Stimulated activated memory B cell treated with anti-CD40 and anti-IgM and Interleukin-4, amounts not matched to agents 10 μg/mL and 1 μg/mL and 100 μg/mL, for 72 hours (primary cell): ENCODE measurements around the gene KPNA6.
"Not testable (repeated sequence)": the region's sequence is repeated elsewhere in the genome, so short reads cannot be mapped to it uniquely, and the experiment has no call there.

Experiments used
- ATAC-seq: fragments of 150-1000 bp; cut with Tn5 transposase; 2 replicates; pipeline ENCODE4 v1.10.0; 2021
- H3K27ac Mint-ChIP-seq: one replicate; pipeline ENCODE4 v1.8.0; 2022; ENCODE audit warnings: mild to moderate bottlenecking, mixed read lengths
- H3K27me3 Mint-ChIP-seq: one replicate; pipeline ENCODE4 v1.8.0; 2022; ENCODE audit warnings: mixed read lengths
- H3K36me3 Mint-ChIP-seq: one replicate; pipeline ENCODE4 v1.8.0; 2022; ENCODE audit warnings: mixed read lengths
- H3K4me1 Mint-ChIP-seq: one replicate; pipeline ENCODE4 v1.8.0; 2022; ENCODE audit warnings: mixed read lengths
- H3K4me3 Mint-ChIP-seq: one replicate; pipeline ENCODE4 v1.8.0; 2022; ENCODE audit warnings: mild to moderate bottlenecking, moderate library complexity, mixed read lengths
- H3K9me3 Mint-ChIP-seq: one replicate; pipeline ENCODE4 v1.8.0; 2022; ENCODE audit warnings: mixed read lengths

Gene KPNA6

DNA sequence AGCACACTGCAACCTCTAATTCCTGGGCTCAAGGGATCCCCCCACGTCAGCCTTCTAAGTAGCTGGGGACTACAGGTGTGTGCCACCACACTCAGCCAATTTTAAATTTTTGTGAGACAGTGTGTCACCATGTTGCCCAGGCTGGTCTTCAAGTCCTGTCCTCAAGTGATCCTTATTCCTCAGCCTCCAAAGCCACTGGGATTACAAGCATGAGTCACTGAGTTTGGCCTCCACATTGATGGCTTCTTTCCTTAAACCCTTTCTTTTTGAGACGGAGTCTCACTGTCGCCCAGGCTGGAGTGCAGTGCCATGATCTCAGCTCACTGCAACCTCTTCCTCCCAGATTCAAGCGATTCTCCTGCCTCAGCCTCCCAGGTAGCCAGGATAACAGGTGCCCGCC is 7.6 kb downstream of the KPNA6 start:
- no peak overlapping the region for H3K27ac Mint-ChIP-seq
- no peaks in the 10 kb centered on the region for H3K9me3 Mint-ChIP-seq
- H3K36me3 Mint-ChIP-seq: no peaks in the 10 kb centered on the region
- ATAC-seq: no peak
- H3K27me3 Mint-ChIP-seq: no peaks in the 10 kb centered on the region
- H3K4me3 Mint-ChIP-seq: no peak overlapping the region
- peaks cover 26% of the 10 kb centered on the region for H3K4me1 Mint-ChIP-seq

DNA sequence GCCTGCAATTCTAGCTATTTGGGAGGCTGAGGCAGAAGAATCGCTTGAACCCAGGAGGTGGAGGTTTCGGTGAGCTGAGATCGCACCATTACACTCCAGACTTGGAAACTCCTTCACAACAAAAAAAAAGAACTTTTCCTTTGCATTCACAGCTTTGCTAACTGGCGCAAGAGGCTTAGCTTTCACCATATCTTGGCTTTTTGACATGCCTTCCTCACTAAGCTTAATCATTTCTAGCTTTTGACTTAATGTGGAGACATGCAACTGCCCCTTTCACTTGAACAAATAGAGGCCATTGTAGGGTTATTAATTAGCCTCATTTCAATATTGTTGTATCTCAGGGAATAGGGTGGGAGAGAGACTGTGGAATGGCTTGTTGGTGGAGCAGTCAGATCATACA is 8.7 kb downstream of the KPNA6 start:
- no peaks in the 10 kb centered on the region for H3K9me3 Mint-ChIP-seq
- H3K36me3 Mint-ChIP-seq: peaks cover 6% of the 10 kb centered on the region
- no peak overlapping the region for H3K27ac Mint-ChIP-seq
- no peaks in the 10 kb centered on the region for H3K27me3 Mint-ChIP-seq
- H3K4me1 Mint-ChIP-seq: peaks cover 26% of the 10 kb centered on the region
- ATAC-seq: no peak
- no peak overlapping the region for H3K4me3 Mint-ChIP-seq

DNA sequence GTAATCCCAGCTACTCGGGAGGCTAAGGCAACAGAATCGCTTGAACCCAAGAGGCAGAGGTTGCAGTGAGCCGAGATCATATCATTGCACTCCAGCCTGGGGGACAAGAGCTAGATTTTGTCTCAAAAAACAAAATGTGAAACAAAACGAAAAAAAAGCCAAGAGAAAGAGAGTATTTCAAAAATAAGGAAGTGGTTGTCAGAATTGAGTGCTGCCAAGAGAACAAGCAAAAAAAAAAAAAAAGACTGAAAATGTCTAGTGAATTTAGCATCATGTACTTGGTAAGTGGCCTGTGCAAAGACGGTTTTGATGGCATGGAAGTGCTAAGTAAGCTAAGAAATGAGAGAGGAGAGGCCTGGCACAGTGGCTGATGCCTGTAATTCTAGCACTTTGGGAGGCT is 14.3 kb downstream of the KPNA6 start:
- Mint-ChIP-seq H3K27me3 (no peaks in the 10 kb centered on the region), H3K36me3 (peaks cover 12% of the 10 kb centered on the region), H3K4me1 (peaks cover 47% of the 10 kb centered on the region), H3K4me3 (peak overlapping the region; percentile 27), H3K27ac (peak overlapping the region; percentile 67), H3K9me3 (no peaks in the 10 kb centered on the region)
- no peak for ATAC-seq

- ATAC-seq, H3K4me3 Mint-ChIP-seq, H3K9me3 Mint-ChIP-seq, H3K27me3 Mint-ChIP-seq, H3K27ac Mint-ChIP-seq: not testable (repeated sequence)
- peaks cover 52% of the 10 kb centered on the region for H3K4me1 Mint-ChIP-seq
- H3K36me3 Mint-ChIP-seq: peaks cover 12% of the 10 kb centered on the region
Observed at GRCh38 chr1:32123361-32123760, 15.5 kb downstream of the KPNA6 start.

DNA sequence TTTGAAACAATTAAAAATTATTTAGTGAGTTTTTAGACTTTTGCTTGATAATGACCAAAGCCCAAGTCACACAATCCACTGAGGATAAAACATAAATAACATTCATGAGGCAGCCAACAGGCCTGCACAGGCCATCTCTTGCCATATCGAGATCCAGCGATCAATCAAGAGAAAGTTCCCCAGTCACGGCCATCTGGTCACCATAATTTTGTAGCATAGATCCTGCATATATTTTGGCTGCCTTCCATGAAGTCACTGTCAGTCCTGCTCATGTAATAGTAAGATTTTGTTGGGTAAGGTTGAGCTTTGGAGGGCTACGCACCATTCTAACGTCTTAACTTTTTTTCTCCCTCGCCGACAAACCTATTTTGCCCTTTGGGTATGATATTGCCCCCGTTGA is 17.5 kb downstream of the KPNA6 start:
- H3K4me1 Mint-ChIP-seq: peaks cover 60% of the 10 kb centered on the region
- ATAC-seq: no peak
- no peaks in the 10 kb centered on the region for H3K9me3 Mint-ChIP-seq
- H3K36me3 Mint-ChIP-seq: peaks cover 17% of the 10 kb centered on the region
- no peaks in the 10 kb centered on the region for H3K27me3 Mint-ChIP-seq
- H3K4me3 Mint-ChIP-seq: no peak overlapping the region
- H3K27ac Mint-ChIP-seq: no peak overlapping the region

DNA sequence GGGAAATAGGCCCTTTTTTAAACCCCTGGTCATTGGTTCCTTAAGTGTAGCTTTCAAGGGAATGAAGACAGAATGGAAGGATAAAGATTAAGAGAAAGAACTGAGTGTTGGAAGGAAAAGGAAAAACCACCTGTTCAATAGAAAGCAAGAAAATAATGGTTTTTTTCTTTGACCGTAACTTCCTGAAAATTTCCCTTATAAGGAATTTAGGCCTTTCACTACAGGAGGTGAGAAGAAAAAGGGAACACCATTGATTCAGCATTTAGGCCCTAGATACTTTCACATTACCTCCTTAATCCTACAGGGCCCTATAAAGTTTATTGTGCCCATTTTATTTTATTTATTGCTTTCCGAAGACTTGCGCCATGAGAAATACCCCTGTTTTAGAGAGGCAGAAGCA is 18.9 kb downstream of the KPNA6 start:
- Mint-ChIP-seq H3K9me3 (no peaks in the 10 kb centered on the region), H3K4me1 (peaks cover 48% of the 10 kb centered on the region), H3K27ac (peak overlapping the region; percentile 41), H3K36me3 (peaks cover 11% of the 10 kb centered on the region), H3K4me3 (no peak overlapping the region), H3K27me3 (no peaks in the 10 kb centered on the region)
- no peak for ATAC-seq

GRCh38 chr1:32127409-32128198 is 19.7 kb downstream of the KPNA6 start:
- Mint-ChIP-seq H3K9me3 (no peaks in the 10 kb centered on the region), H3K27me3 (no peaks in the 10 kb centered on the region), H3K27ac (peak overlapping the region; percentile 41), H3K4me3 (no peak overlapping the region), H3K4me1 (peaks cover 39% of the 10 kb centered on the region), H3K36me3 (peaks cover 5% of the 10 kb centered on the region)
- ATAC-seq: no peak

GRCh38 chr1:32128479-32128878 is 20.6 kb downstream of the KPNA6 start:
- H3K36me3 Mint-ChIP-seq: peaks cover 5% of the 10 kb centered on the region
- H3K27ac Mint-ChIP-seq: peak overlapping the region; percentile 41
- H3K9me3 Mint-ChIP-seq: no peaks in the 10 kb centered on the region
- H3K4me1 Mint-ChIP-seq: peaks cover 33% of the 10 kb centered on the region
- no peak for ATAC-seq
- no peaks in the 10 kb centered on the region for H3K27me3 Mint-ChIP-seq
- no peak overlapping the region for H3K4me3 Mint-ChIP-seq

DNA sequence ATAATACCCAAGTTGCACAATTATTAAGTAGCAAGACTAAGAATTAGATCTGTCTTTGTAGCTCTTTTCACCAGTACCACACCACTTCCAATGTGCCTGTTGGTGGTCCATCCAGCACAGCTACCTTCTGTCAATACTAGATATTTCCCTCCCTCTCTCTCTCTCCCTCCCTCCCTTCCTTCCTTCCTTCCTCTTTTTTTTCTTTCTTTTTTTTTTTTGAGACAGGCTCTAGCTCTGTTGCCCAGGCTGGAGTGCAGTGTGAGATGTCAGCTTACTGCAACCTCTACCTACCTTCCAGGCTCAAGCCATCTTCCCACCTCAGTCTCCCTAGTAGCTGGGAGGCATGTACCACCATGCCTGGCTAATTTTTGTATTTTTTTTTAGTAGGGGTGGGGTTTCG is 21.1 kb downstream of the KPNA6 start:
- peaks cover 5% of the 10 kb centered on the region for H3K36me3 Mint-ChIP-seq
- no peaks in the 10 kb centered on the region for H3K9me3 Mint-ChIP-seq
- no peak for ATAC-seq
- peaks cover 33% of the 10 kb centered on the region for H3K4me1 Mint-ChIP-seq
- H3K27me3 Mint-ChIP-seq: no peaks in the 10 kb centered on the region
- H3K4me3 Mint-ChIP-seq: no peak overlapping the region
- H3K27ac Mint-ChIP-seq: no peak overlapping the region

GRCh38 chr1:32133950-32134280 is 26.1 kb downstream of the KPNA6 start:
- H3K4me3 Mint-ChIP-seq, H3K27me3 Mint-ChIP-seq, ATAC-seq, H3K27ac Mint-ChIP-seq, H3K9me3 Mint-ChIP-seq: not testable (repeated sequence)
- peaks cover 17% of the 10 kb centered on the region for H3K36me3 Mint-ChIP-seq
- peaks cover 23% of the 10 kb centered on the region for H3K4me1 Mint-ChIP-seq

DNA sequence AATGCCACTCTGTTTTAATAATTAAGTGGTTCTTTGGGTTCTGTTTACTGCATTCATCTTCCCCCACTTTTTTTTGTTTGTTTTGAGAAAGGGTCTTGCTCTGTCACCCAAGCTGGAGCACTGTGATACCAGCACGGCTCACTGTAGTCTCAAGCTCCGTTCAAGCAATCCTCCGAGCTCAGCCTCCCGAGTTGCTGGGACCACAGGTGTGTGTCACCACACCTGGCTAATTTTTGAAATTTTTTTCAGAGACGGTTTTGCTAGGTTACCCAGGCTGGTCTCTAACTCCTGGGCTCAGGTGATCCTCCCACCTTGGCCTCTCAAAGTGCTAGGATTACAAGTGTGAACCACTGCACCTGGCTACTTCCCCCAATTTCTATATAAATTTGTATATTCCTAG is 29.3 kb downstream of the KPNA6 start:
- no peak overlapping the region for H3K4me3 Mint-ChIP-seq
- peaks cover 38% of the 10 kb centered on the region for H3K4me1 Mint-ChIP-seq
- H3K9me3 Mint-ChIP-seq: no peaks in the 10 kb centered on the region
- no peak for ATAC-seq
- peaks cover 27% of the 10 kb centered on the region for H3K36me3 Mint-ChIP-seq
- H3K27ac Mint-ChIP-seq: peak overlapping the region; percentile 70
- H3K27me3 Mint-ChIP-seq: no peaks in the 10 kb centered on the region

DNA sequence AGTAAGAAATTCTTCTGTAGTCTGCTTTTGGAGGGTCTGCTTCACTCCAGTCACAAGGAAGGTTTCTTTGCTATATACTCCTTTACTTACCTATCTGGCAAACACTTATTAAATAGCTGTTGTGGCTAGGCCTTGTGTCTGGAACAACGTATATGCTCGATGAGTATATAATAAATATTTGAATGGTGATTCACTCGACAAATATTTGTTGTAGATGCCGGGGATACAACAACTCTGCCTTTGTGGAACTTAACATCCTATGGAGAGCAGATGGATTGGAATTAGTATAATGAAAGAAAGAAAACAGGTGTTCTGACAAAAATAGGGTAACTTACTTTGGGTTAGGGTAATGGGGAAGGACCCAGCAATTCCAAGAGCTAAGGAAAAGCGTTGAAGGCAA is 31.1 kb downstream of the KPNA6 start:
- Mint-ChIP-seq H3K27me3 (no peaks in the 10 kb centered on the region), H3K4me3 (no peak overlapping the region), H3K9me3 (no peaks in the 10 kb centered on the region), H3K36me3 (peaks cover 27% of the 10 kb centered on the region), H3K4me1 (peaks cover 51% of the 10 kb centered on the region), H3K27ac (no peak overlapping the region)
- no peak for ATAC-seq

DNA sequence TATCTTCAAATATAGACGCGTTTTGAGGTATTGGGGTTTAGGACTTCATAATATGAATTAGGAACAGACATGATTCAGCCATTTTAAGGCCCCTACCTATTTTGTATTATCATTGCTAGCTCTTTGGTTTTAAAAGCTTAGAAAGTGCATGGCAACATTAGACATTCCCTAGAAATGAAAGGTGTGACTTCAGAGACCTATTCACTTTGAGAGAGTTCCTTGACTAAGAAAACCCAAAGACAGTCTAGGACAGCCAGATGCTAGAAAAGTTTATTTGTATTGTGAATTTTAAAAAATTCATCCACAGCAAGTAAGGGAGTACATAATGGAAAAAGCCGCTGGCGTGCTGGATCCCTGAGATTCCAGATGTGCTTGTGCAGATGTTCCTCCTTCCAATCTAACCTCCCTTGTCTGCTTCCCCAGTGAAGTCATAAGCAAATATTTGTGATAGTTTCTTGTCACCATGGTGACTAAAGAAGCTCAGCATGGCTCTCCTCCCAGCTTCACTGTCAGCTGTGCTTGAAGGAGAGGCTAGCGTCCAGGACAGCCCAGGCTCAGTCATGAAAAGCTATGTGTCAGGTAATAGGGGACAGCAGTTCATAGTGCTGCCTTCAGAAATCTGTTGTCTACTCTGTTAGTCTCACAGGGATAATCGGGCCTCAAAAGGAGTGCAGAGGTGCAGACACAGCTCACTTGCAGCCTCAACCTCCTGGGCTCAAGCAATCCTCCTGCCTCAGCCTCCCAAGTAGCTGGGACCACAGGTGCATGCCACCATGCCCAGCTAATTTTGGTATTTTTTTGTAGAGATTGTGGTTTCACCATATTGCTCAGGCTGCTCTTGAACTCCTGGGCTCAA is 34.8 kb downstream of the KPNA6 start:
- peaks cover 37% of the 10 kb centered on the region for H3K36me3 Mint-ChIP-seq
- ATAC-seq: no peak
- no peaks in the 10 kb centered on the region for H3K27me3 Mint-ChIP-seq
- no peak overlapping the region for H3K4me3 Mint-ChIP-seq
- H3K9me3 Mint-ChIP-seq: no peaks in the 10 kb centered on the region
- peaks cover 68% of the 10 kb centered on the region for H3K4me1 Mint-ChIP-seq
- H3K27ac Mint-ChIP-seq: peak overlapping the region; percentile 13

- not testable (repeated sequence) for ATAC-seq, H3K27me3 Mint-ChIP-seq, H3K27ac Mint-ChIP-seq, H3K4me3 Mint-ChIP-seq, H3K9me3 Mint-ChIP-seq
- peaks cover 61% of the 10 kb centered on the region for H3K4me1 Mint-ChIP-seq
- peaks cover 38% of the 10 kb centered on the region for H3K36me3 Mint-ChIP-seq
Observed at GRCh38 chr1:32143302-32143695, 35.4 kb downstream of the KPNA6 start.

DNA sequence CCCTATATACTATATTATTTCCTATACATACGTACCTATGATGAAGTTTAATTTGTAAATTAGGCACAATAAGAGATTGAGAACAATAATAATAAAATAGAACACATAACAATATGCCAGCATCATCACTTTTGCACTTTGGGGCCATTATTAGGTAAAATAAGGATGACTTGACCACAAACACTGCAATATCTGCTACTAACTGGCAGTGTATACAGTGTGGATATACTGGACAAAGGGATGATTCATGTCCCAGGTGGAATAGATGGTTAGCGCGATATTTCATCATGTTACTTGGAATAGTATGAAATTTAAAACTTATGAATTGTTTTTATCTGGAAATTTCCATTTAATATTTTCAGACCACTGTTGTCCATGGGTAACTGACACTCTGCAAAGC is 36.2 kb downstream of the KPNA6 start:
- Mint-ChIP-seq H3K4me3 (no peak overlapping the region), H3K9me3 (peaks cover 3% of the 10 kb centered on the region), H3K27ac (no peak overlapping the region), H3K4me1 (peaks cover 54% of the 10 kb centered on the region), H3K27me3 (no peaks in the 10 kb centered on the region), H3K36me3 (peaks cover 45% of the 10 kb centered on the region)
- no peak for ATAC-seq

GRCh38 chr1:32147799-32148198 is 39.9 kb downstream of the KPNA6 start:
- not testable (repeated sequence) for H3K27me3 Mint-ChIP-seq, H3K4me3 Mint-ChIP-seq, ATAC-seq, H3K27ac Mint-ChIP-seq, H3K9me3 Mint-ChIP-seq
- Mint-ChIP-seq H3K4me1 (peaks cover 53% of the 10 kb centered on the region), H3K36me3 (peaks cover 43% of the 10 kb centered on the region)
